ENCODE data around the gene ABCC10. TPM values are rescaled to one million over a fixed set of nuclear protein-coding genes. Genes with fewer than 3 reads are reported as not detected.
"Not testable (repeated sequence)": the region's sequence is repeated elsewhere in the genome, so short reads cannot be mapped to it uniquely, and the experiment has no call there.

The ABCC10 gene
- total RNA-seq, 2 experiments from 2014 or later = 27.8 to 29.0 TPM

DNA sequence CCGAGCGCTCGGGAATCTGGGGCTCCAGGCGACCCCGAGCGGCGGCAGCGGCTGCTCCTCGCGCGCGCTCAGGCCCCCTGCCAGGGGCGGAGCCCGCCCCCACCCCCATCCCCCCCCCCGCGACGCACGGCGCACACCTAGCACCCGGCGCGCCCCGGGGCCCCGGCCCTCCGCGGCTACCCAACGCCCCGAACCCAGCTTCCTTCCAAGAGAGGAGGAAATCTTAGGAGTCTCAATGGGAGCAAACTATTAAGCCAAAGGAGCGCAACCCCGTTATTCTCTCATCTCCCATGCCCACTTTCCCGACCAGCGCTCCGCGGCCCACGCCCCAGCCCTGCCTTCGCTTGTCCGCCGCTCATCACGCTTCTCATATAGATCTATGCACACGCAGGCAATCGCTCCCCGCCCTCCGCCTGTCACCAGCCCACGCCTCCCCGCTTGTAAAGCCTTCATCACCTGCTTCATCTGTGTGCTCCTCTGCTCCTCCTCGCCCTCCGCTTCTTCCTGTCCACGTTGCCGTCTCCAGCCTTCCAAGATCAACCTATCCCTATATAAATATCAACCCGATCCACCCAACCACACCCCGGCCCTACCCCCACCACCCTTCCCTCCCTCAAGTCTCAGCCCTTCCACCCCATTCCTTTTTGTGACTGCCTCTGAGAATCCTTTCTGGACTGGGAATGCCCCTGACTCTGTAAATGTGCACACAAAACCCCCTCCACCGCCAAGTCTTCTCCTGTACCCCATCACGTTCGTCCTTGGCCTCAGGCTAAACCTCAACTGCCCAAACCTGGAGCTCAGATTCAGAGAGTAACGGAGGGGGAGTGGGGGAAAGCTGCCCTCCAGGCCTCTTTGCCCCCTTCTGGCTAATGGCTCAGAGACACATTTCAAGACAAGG is 28.4 kb downstream of the ABCC10 start, which contains the start of gene DLK2:
DLK2 (minus strand) TSS at position 18 of the 898 bp plus-strand sequence. CDS start 723 bp downstream, outside the sequence.
- peaks cover 6% of the 10 kb centered on the region for H3K27me3 Mint-ChIP-seq
- POLR2A ChIA-PET = interaction anchor here (0.9 kb wide), 1 partner anchor 22 kb away, joined by 3 read pairs; no protein-coding TSS in a partner anchor
- peaks cover 15% of the 10 kb centered on the region for H3K4me1 Mint-ChIP-seq
- H3K4me3 Mint-ChIP-seq = peak within 1 kb of the TSS; percentile 79
- intact Hi-C loops (cut with DNase I, micrococcal nuclease) = loop anchor here (1.0 to 10.0 kb wide), 4 partner anchors 21 to 619 kb away; partner anchors contain the start of gene TJAP1 (in 2 of the 2)
- ATAC-seq = peak; percentile 62
- CTCF ChIA-PET = interaction anchor here (0.6 to 4.3 kb wide), 11 partner anchors 14 to 226 kb away, joined by 3 to 33 read pairs (median 3); partner anchors contain the start of genes CRIP3, DNPH1, TJAP1 and ZNF318
- peaks cover 2% of the 10 kb centered on the region for H3K9me3 Mint-ChIP-seq (ENCODE audit: low read depth)
- peaks cover 6% of the 10 kb centered on the region for H3K36me3 Mint-ChIP-seq (ENCODE audit: low read depth)
- peak within 1 kb of the TSS; percentile 43 for H3K27ac Mint-ChIP-seq
- peak; percentile 73 for DNase-seq

DNA sequence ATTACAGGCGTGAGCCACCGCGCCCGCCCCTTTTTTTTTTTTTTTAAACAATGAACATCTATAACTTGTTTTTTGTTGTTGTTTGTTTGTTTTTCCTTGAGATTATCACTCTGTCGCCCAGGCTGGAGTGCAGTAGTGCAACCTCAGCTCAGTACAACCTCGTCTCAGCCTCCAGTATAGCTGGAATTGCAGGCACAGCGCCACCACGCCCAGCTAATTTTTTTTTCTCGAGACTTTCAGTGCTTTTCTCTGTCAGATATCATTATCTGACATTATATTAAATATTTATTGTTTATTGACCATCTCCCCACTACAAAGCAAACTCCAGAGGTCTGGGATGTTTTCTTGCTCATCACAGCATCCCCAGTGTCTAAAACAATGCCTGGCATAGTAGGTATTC is 30.3 kb downstream of the ABCC10 start:
- Mint-ChIP-seq H3K4me3 (no peak overlapping the region), H3K4me1 (peaks cover 15% of the 10 kb centered on the region), H3K9me3 (ENCODE audit: low read depth) (peaks cover 2% of the 10 kb centered on the region), H3K27ac (no peak overlapping the region), H3K36me3 (ENCODE audit: low read depth) (peaks cover 2% of the 10 kb centered on the region), H3K27me3 (peaks cover 12% of the 10 kb centered on the region)
- ATAC-seq = no peak
- DNase-seq = no peak
- ChIA-PET CTCF (interaction anchor here (0.7 to 4.3 kb wide), 2 partner anchors 49 to 226 kb away, joined by 3 to 33 read pairs; no protein-coding TSS in a partner anchor), POLR2A (no interaction called here)
- intact Hi-C loops (cut with DNase I, micrococcal nuclease) = loop anchor here in 1 of 2 experiments (10.0 kb wide), 1 partner anchor 617 kb away; no protein-coding TSS in a partner anchor

DNA sequence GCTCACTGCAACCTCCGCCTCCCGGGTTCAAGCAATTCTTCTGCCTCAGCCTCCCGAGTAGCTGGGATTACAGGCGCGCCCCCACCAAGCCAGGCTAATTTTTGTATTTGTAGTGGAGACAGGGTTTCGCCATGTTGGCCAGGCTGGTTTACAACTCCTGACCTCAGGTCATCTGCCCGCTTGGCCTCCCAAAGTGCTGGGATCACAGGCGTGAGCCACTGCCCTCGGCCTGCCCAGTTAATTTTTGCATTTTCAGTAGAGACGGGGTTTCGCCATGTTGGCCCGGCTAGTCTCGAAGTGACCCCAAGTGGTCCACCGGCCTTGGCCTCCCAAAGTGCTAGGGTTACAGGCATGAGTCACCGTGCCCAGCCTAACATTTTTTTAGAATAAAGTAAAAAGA is 30.8 kb downstream of the ABCC10 start:
- H3K36me3 Mint-ChIP-seq (ENCODE audit: low read depth); DNase-seq; ATAC-seq; H3K27ac Mint-ChIP-seq; POLR2A ChIA-PET; H3K4me3 Mint-ChIP-seq; H3K9me3 Mint-ChIP-seq (ENCODE audit: low read depth): not testable (repeated sequence)
- H3K27me3 Mint-ChIP-seq = peaks cover 15% of the 10 kb centered on the region
- intact Hi-C loops (cut with DNase I, micrococcal nuclease) = loop anchor here in 1 of 2 experiments (10.0 kb wide), 1 partner anchor 617 kb away; no protein-coding TSS in a partner anchor
- CTCF ChIA-PET = interaction anchor here (0.7 kb wide), 1 partner anchor 226 kb away, joined by 3 read pairs; no protein-coding TSS in a partner anchor
- H3K4me1 Mint-ChIP-seq = peaks cover 15% of the 10 kb centered on the region

DNA sequence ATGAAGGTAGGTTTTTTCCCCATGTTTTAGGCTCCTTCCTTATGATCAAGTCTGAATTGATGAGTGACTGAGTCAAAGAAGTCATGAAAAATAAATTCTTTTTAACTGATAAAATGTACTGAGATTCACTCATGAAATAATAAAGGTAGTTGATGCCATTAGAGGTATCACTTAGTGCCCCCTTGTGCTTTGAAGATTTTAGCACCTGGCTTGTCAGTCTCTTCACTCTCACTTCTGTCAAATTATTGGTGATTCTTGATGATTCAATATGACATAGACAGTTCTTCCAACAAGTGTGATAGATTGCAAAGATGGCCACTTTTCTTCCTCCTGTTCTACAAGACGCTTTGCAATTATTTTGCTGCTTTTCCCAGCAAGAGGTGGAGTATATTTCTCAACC is 32.2 kb downstream of the ABCC10 start:
- ChIA-PET CTCF (interaction anchor here (0.7 to 0.9 kb wide), 3 partner anchors 13 to 139 kb away, joined by 3 read pairs; no protein-coding TSS in a partner anchor), POLR2A (no interaction called here)
- peaks cover 2% of the 10 kb centered on the region for H3K9me3 Mint-ChIP-seq (ENCODE audit: low read depth)
- H3K27ac Mint-ChIP-seq = no peak overlapping the region
- ATAC-seq (no peak), DNase-seq (no peak)
- peaks cover 9% of the 10 kb centered on the region for H3K4me1 Mint-ChIP-seq
- H3K27me3 Mint-ChIP-seq = peaks cover 20% of the 10 kb centered on the region
- no peak overlapping the region for H3K4me3 Mint-ChIP-seq
- no peaks in the 10 kb centered on the region for H3K36me3 Mint-ChIP-seq (ENCODE audit: low read depth)
- intact Hi-C loops (cut with DNase I, micrococcal nuclease) = loop anchor here in 1 of 2 experiments (10.0 kb wide), 1 partner anchor 615 kb away; no protein-coding TSS in a partner anchor

DNA sequence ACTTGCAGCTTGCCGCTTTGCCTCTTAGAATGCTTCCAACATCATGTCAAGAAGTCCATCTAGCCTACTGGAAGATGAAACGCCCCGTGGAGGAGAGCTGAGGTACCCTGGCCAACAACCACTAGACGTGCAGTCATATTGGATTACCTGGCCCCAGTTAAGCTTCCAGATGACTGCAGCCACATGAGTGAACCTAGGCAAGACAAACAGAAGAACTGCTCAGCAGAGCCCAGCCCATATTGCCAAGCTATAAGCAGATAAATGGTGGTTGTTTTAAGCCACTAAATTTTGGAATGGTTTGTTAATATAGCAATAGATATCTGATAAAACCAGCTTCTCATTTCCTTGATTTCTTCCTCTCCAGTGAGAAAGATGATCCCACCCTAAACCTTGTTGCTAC is 32.7 kb downstream of the ABCC10 start:
- Mint-ChIP-seq H3K27ac (no peak overlapping the region), H3K9me3 (ENCODE audit: low read depth) (peaks cover 2% of the 10 kb centered on the region), H3K27me3 (peaks cover 20% of the 10 kb centered on the region), H3K36me3 (ENCODE audit: low read depth) (no peaks in the 10 kb centered on the region), H3K4me3 (no peak overlapping the region), H3K4me1 (peaks cover 9% of the 10 kb centered on the region)
- DNase-seq (no peak), ATAC-seq (no peak)
- intact Hi-C loops (cut with DNase I, micrococcal nuclease) = no loop called here
- POLR2A ChIA-PET = no interaction called here
- CTCF ChIA-PET = interaction anchor here (0.7 to 0.9 kb wide), 3 partner anchors 13 to 139 kb away, joined by 3 read pairs; no protein-coding TSS in a partner anchor

GRCh38 chr6:43461936-43462335 is 34.6 kb downstream of the ABCC10 start:
- H3K4me3 Mint-ChIP-seq = no peak overlapping the region
- peaks cover under 1% of the 10 kb centered on the region for H3K4me1 Mint-ChIP-seq
- CTCF ChIA-PET = no interaction called here
- ATAC-seq (no peak), DNase-seq (no peak)
- POLR2A ChIA-PET = no interaction called here
- no peaks in the 10 kb centered on the region for H3K36me3 Mint-ChIP-seq (ENCODE audit: low read depth)
- H3K27ac Mint-ChIP-seq = no peak overlapping the region
- H3K9me3 Mint-ChIP-seq (ENCODE audit: low read depth) = no peaks in the 10 kb centered on the region
- peaks cover 19% of the 10 kb centered on the region for H3K27me3 Mint-ChIP-seq
- intact Hi-C loops (cut with DNase I, micrococcal nuclease) = no loop called here

DNA sequence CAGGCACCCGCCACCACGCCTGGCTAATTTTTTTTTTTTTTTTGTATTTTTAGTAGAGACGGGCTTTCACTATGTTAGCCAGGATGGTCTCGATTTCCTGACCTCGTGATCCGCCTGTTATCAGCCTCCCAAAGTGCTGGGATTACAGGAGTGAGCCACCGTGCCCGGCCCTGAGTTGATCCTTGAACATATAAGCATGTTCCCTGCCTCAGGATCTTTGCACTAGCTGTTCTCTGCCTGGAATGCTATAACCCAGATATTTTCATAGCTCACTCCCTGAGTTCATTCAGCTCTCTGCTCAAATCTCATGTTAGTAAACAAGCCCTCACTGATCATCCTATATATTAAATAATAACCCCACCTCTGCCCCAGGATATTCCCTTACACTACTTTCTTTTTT is 37.0 kb downstream of the ABCC10 start:
- H3K36me3 Mint-ChIP-seq (ENCODE audit: low read depth) = no peaks in the 10 kb centered on the region
- H3K27ac Mint-ChIP-seq = no peak overlapping the region
- ChIA-PET POLR2A (no interaction called here), CTCF (interaction anchor here (0.7 to 1.6 kb wide), 2 partner anchors 42 to 313 kb away, joined by 3 to 5 read pairs; no protein-coding TSS in a partner anchor)
- ATAC-seq (no peak), DNase-seq (no peak)
- no peaks in the 10 kb centered on the region for H3K9me3 Mint-ChIP-seq (ENCODE audit: low read depth)
- intact Hi-C loops (cut with DNase I, micrococcal nuclease) = no loop called here
- H3K4me3 Mint-ChIP-seq = no peak overlapping the region
- peaks cover 27% of the 10 kb centered on the region for H3K27me3 Mint-ChIP-seq
- H3K4me1 Mint-ChIP-seq = no peaks in the 10 kb centered on the region

- no peaks in the 10 kb centered on the region for H3K9me3 Mint-ChIP-seq (ENCODE audit: low read depth)
- intact Hi-C loops (cut with DNase I, micrococcal nuclease) = no loop called here
- H3K4me1 Mint-ChIP-seq = no peaks in the 10 kb centered on the region
- H3K36me3 Mint-ChIP-seq (ENCODE audit: low read depth) = no peaks in the 10 kb centered on the region
- peaks cover 25% of the 10 kb centered on the region for H3K27me3 Mint-ChIP-seq
- no peak for DNase-seq
- CTCF ChIA-PET = no interaction called here
- peak; percentile 44 for ATAC-seq
- POLR2A ChIA-PET = no interaction called here
- H3K4me3 Mint-ChIP-seq = no peak overlapping the region
- no peak overlapping the region for H3K27ac Mint-ChIP-seq
These were observed 38.6 kb downstream of the ABCC10 start for GRCh38 chr6:43465948-43466347.

- H3K27ac Mint-ChIP-seq; ATAC-seq; H3K36me3 Mint-ChIP-seq (ENCODE audit: low read depth); H3K4me1 Mint-ChIP-seq; DNase-seq; intact Hi-C loops (cut with DNase I, micrococcal nuclease); H3K9me3 Mint-ChIP-seq (ENCODE audit: low read depth); H3K4me3 Mint-ChIP-seq; POLR2A ChIA-PET: not testable (repeated sequence)
- CTCF ChIA-PET = interaction anchor here (1.2 kb wide), 1 partner anchor 13 kb away, joined by 4 read pairs; no protein-coding TSS in a partner anchor
- H3K27me3 Mint-ChIP-seq = peaks cover 25% of the 10 kb centered on the region
These were observed 39.9 kb downstream of the ABCC10 start for GRCh38 chr6:43467265-43467664.

GRCh38 chr6:43467752-43468151 is 40.4 kb downstream of the ABCC10 start:
- ATAC-seq = no peak
- no peaks in the 10 kb centered on the region for H3K36me3 Mint-ChIP-seq (ENCODE audit: low read depth)

GRCh38 chr6:43468240-43468639 is 40.9 kb downstream of the ABCC10 start:
- ChIA-PET CTCF (interaction anchor here (0.6 to 1.2 kb wide), 2 partner anchors 14 to 35 kb away, joined by 3 to 4 read pairs; no protein-coding TSS in a partner anchor), POLR2A (no interaction called here)
- intact Hi-C loops (cut with DNase I, micrococcal nuclease) = no loop called here
- ATAC-seq (no peak), DNase-seq (no peak)
- Mint-ChIP-seq H3K4me3 (no peak overlapping the region), H3K4me1 (no peaks in the 10 kb centered on the region), H3K27ac (no peak overlapping the region), H3K9me3 (ENCODE audit: low read depth) (no peaks in the 10 kb centered on the region), H3K36me3 (ENCODE audit: low read depth) (no peaks in the 10 kb centered on the region), H3K27me3 (peaks cover 17% of the 10 kb centered on the region)

More at GRCh38 chr6:43467752-43468151, 40.4 kb downstream of the ABCC10 start:
- no peak for DNase-seq
- H3K9me3 Mint-ChIP-seq (ENCODE audit: low read depth) = no peaks in the 10 kb centered on the region
- H3K4me3 Mint-ChIP-seq = no peak overlapping the region
- ChIA-PET POLR2A (no interaction called here), CTCF (interaction anchor here (0.6 to 1.2 kb wide), 2 partner anchors 14 to 35 kb away, joined by 3 to 4 read pairs; no protein-coding TSS in a partner anchor)
- H3K4me1 Mint-ChIP-seq = no peaks in the 10 kb centered on the region
- H3K27me3 Mint-ChIP-seq = peaks cover 20% of the 10 kb centered on the region
- intact Hi-C loops (cut with DNase I, micrococcal nuclease) = no loop called here
- H3K27ac Mint-ChIP-seq = no peak overlapping the region
